HG03469 (cell line): ENCODE measurements around the gene DUOXA2.
"Not testable (repeated sequence)": the region's sequence is repeated elsewhere in the genome, so short reads cannot be mapped to it uniquely, and the experiment has no call there.

Source experiments
- ATAC-seq: cut with Tn5 transposase; IDR thresholded peaks from one replicate; pipeline ENCODE4 v1.9.1; 2021; ENCODE audit warnings: mild to moderate bottlenecking, moderate library complexity, moderate number of reproducible peaks; ENCODE audit not compliant: unreplicated experiment

The DUOXA2 gene

GRCh38 chr15:45114076-45114750, at the start of gene DUOXA2, which contains the start of gene DUOX2:
Gene DUOXA2 (plus strand): TSS chr15:45114326. CDS start chr15:45114606, 280 bp downstream.
Gene DUOX2 (minus strand): TSS chr15:45114172. CDS start chr15:45113411, 761 bp downstream.
- no peak for ATAC-seq

DNA sequence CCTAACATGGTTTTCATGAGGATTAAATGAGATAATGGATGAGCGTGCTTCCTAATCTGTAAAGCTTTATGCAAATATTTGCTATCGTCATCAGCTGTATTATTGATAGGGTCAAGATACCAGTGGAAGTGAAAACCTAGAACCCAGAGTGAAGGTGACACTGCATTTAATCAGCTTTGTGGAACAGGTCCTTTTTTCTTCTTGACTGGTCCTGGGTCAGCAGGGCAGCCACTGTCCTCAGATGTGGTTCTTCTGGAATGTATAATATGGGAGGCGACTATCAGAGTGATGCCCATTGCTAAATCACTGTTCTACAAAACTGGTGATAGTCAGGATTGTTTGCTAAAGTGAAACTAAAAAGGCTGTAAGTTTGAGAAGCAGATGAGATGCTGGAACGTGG, 49.7 kb upstream of the DUOXA2 start:
- no peak for ATAC-seq

GRCh38 chr15:45069942-45070360, 44.2 kb upstream of the DUOXA2 start:
- not testable (repeated sequence) for ATAC-seq

DNA sequence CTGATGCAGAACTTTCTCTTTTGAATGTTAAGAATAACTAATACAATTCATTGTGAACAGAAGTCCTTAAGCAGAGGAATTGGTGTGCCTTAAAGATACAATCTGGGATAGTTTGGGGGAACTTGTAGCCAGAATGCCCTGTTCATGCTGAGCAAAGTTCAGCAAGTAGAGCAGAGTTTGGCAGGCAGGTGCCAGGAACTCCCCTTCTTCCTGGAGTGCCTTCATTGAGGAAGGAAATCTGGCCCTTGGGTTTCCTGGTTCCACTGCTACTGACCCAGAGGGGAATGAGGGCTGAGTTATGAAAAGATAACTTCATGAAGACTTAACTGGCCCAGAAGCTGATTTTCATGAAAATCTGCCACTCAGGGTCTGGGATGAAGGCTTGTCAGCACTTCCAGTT, 40.5 kb upstream of the DUOXA2 start:
- ATAC-seq: not testable (repeated sequence)

DNA sequence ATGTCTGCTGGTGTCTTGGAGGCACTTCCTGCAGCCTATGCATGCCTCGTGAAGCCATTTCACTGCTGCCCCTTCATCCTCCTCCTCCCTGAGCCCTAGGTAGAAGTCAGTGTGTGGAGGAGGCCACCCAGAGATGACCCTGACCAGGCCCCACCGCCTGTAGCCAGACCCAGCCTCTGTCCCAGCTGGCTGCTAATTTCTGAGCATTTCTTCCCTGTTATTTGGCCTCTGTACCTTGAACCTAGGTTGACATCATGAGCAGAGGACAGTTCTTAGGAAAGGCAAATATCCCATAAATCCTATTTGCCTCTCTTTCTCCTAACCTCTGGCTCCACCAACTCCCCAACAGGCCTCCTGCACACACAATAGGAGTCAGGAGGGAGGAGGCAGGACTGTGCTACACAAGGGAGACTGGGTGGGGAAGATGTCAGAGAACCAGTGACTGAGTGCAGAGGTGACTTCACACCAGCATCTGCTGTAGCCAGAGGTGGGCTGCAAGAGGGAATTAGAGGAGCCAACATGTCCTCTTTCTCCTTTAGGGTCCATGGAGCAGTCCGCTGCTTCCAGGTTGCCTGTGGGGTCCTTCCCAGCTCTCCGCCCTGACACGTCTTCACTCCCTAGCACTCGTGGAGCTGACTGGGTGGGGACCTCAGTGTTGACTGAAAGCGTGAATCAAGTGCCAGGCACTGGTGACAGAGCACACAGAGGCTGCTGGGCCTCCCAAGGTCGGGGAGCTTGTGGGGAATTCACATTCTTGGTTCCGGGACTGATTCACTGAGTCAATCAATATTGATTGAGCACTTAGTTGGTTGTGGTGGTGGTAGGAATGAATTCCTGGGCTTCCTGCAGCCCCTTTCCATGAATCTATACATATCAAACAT, 38.4 kb upstream of the DUOXA2 start:
- ATAC-seq: not testable (repeated sequence)

GRCh38 chr15:45077391-45077790, 36.7 kb upstream of the DUOXA2 start:
- ATAC-seq: not testable (repeated sequence)

DNA sequence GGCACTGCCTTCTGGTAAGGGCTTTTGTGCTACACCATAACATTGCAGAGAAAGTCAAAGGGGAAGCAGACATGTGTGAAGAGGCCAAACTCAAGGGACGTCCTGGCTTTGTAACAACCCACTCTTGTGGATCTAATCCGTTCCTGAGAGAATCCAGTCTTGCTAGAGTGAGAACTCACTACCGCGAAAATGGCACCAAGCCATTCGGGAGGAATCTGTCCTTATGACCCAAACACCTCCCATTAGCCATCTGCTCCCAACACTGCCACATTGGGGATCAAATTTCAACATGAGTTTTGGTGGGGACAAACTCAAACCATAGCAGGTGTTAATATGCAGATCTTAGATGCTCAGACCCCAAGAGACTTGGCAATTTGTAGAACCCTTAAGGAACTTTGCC, 34.9 kb upstream of the DUOXA2 start:
- not testable (repeated sequence) for ATAC-seq

DNA sequence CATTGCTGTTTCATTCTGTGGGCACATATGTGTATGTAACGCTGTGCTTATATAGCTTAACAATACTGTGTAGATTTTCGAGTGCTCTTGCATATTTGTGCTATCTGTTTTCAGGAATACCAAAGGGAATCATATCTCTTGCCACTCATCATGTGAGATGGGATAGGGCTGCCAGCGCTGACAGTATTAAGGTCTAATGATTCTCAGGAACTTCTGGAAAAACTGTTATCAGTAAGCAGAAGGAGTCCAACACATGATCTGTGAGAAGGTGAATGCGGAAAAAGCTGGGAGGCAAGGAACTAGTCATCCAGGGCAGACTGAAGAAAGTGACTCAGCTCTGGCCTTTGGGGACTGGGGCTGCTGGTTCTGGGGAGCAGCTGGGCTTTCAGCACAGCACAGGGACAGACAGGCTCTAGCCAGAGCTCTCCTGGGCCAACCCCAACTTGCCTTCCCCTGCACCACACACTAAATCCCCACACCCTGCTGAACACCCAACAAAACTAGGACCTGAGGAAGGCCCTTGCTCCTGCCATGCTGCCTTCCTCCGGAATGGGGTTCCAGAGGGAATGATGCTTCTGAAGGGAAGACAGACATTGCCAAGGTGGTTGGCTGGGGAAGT, 34.4 kb upstream of the DUOXA2 start:
- not testable (repeated sequence) for ATAC-seq

- not testable (repeated sequence) for ATAC-seq
Measured at GRCh38 chr15:45080593-45080992, 33.5 kb upstream of the DUOXA2 start.

DNA sequence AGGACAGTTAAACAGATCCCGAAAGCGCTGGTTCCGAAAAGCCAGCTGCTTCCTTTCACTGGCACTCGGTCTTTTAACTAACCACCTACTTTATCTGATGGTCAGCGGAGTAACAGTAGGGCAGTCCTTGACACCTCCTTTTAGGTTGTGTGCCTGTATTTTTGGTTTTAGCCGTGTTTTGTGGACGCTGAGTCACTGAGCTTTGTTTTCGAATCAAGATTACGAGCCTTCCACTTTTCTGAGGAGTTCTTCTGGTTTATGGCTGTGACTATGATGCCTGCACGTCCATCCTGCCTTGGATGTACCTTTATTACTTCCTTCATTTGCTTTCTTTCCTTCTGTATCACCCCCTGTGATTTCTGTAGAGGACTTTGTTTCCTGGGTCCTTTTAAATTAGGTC, 31.7 kb upstream of the DUOXA2 start:
- not testable (repeated sequence) for ATAC-seq

DNA sequence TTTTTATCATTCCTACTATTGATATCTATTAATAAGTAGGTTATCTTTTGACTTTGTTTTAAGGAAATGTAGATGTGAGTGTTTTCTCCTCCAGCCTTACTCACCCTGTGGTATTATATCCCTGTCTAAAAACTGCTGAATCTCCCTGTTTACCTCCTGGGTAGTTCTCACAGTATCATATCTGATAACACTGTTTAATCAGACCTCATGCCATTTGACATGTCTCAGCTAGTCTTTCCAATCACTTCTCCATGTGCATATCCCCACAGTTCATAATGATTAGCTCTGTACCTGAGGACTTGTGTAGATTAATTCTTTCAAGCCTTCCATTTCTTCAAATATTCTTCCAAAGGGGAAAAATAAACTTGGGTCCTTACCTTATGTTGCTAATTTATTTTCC, 30.9 kb upstream of the DUOXA2 start:
- ATAC-seq: no peak

DNA sequence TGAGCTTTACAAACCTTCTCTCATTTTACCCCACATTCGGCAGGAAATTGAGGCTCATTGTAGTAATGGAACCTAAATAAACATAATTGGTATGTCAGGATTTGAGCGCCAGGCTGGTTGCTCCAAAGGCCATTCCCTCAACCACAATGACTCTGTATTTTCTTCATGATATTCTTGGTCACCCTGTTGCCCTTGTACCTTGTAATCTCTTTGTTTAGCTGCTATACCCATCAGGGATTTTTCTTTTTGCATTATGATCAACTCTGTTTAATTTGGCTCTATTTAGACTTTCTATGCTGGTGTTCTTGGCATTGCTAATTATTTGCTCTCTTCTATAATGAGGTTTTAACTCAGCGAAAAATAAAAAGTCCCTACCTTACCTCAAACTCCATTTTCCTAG, 30.0 kb upstream of the DUOXA2 start:
- no peak for ATAC-seq

GRCh38 chr15:45087513-45087912, 26.6 kb upstream of the DUOXA2 start:
- no peak for ATAC-seq

- ATAC-seq: no peak
Measured at GRCh38 chr15:45088801-45089711, 25.1 kb upstream of the DUOXA2 start.

GRCh38 chr15:45089712-45090373, 24.3 kb upstream of the DUOXA2 start:
- no peak for ATAC-seq

DNA sequence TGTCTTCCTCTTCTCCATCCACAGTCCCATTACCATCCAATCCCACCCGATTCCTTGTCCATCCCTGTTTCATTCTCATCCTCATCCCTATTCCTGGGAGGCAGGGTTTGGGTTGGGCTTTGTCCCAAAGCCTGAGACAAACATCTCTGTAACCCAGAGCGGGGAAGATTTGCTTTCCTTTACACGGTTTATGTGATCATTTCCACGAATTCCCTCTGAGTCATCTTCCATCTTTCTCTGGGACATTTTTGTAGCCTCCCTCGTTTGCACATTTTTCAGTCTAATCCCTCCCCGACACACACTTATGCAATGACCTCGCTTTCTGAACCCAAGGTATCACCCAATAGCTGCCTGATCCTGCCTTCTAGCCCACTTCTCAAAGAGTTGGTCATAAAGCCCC, 23.0 kb upstream of the DUOXA2 start:
- no peak for ATAC-seq

DNA sequence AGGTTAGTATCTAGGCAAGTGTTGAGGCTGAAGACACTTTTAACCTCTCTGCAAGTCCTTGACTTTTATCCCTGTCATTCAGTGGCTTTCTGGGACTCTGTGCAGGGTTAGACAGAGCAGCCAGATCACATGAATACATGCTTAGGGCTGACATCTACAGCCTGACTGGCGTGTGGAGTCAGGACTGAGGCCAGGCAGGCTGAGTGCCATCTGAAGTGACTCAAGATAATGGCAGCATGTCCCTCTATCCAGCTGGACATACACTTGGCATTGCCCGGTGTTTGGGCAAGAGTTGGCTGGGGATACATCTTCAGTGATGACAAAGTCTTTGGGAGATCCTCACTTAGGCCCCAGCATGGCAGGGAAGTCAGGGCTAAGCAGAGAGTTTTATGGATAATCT, 22.6 kb upstream of the DUOXA2 start:
- ATAC-seq: no peak

DNA sequence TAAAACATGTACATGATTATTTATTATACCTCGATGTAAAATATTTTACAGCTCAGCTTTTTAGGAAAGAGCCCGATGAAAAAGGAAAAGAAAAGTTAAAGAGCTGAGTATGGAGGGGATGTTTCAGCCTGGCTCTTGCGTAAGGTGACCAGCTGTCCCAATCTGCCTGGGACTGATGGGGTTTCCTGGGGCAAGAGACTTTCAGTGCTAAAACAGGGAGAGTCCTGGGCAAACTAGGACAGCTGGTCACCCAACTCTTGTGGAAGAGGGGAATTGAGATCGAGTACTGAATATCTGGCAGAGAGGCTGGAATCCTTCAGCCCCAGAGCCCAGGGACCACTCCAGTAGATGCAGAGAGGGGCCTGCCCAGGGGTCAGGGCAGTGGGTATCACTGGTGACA, 21.1 kb upstream of the DUOXA2 start:
- no peak for ATAC-seq

GRCh38 chr15:45093622-45094357, 20.3 kb upstream of the DUOXA2 start:
- no peak for ATAC-seq
